GM23338 (cell line): ENCODE measurements around the gene MPV17. TPM values are rescaled to one million over a fixed set of nuclear protein-coding genes. Genes with fewer than 3 reads are reported as not detected.

Source experiments
- CTCF ChIP-seq, 2 experiments: fragments of 200-600 bp in 1 of 2; sonication (generic) in 1 of 2; conservative IDR thresholded peaks; 2 replicates each; pipeline versions ENCODE4 v1.5.1 to v1.6.1; 2016 to 2017; ENCODE audit warnings: antibody characterized with exemption in 2 of 2, low read depth in 2 of 2, mild to moderate bottlenecking in 2 of 2, moderate library complexity in 1 of 2
- ETS1 ChIP-seq: IDR thresholded peaks from 2 replicates; pipeline ENCODE4 v1.6.1; 2016; ENCODE audit warnings: antibody characterized with exemption
- EZH2 ChIP-seq: fragments of 200-600 bp; sonication (generic); IDR thresholded peaks from one replicate; pipeline ENCODE4 v1.8.0; 2017; ENCODE audit warnings: antibody characterized with exemption, mild to moderate bottlenecking, low read depth; ENCODE audit not compliant: unreplicated experiment
- EZH2phosphoT487 ChIP-seq: fragments of 200-600 bp; sonication (generic); IDR thresholded peaks from one replicate; pipeline ENCODE4 v1.8.1; 2018; ENCODE audit warnings: antibody characterized with exemption; ENCODE audit not compliant: unreplicated experiment
- JUNB ChIP-seq: IDR thresholded peaks from one replicate; pipeline ENCODE4 v1.6.1; 2016; ENCODE audit warnings: antibody characterized with exemption; ENCODE audit not compliant: unreplicated experiment
- NANOG ChIP-seq: IDR thresholded peaks from 2 replicates; pipeline ENCODE4 v1.6.1; 2016; ENCODE audit warnings: antibody characterized with exemption, borderline replicate concordance
- ZNF462 ChIP-seq: fragments of 250-450 bp; sonication (Bioruptor Pico); IDR thresholded peaks from 2 replicates; pipeline ENCODE4 v1.5.0; 2020; ENCODE audit warnings: mild to moderate bottlenecking, moderate library complexity
- polyA plus RNA-seq: library from polyadenylated mRNA; unstranded; fragments of >200 nt; fragmentation: Nextera tagmentation; extraction: Ambion mirVana; gene quantifications from 2 replicates; pipeline ENCODE4 v1.2.1, GENCODE V29; 2016
- total RNA-seq: library from RNA; depleted of rRNA; stranded (reverse); fragments of >200 nt; shearing (Covaris generic); gene quantifications from 2 replicates; pipeline ENCODE4 v1.2.3, GENCODE V29; 2014

The MPV17 gene
- total and polyA plus RNA-seq, 2 experiments from 2014 or later = 52.5 to 94.2 TPM

- TF ChIP-seq ZNF462 (CRISPR knock-in tag) (no peak), CTCF (conservative IDR thresholded peaks at IDR 0.05; ENCODE audit: low read depth in 2 of 2) (no peak), JUNB (no peak), EZH2phosphoT487 (no peak), EZH2 (no peak), NANOG (no peak), ETS1 (no peak)
These were observed 42.1 kb downstream of the MPV17 start (continued) for GRCh38 chr2:27280826-27281225.
